ENCODE measurements around the gene MGA. TPM values are rescaled to one million over a fixed set of nuclear protein-coding genes. Genes with fewer than 3 reads are reported as not detected.

MGA gene
- total RNA-seq, 1 donor from 2014 or later, result 74.0 TPM

DNA sequence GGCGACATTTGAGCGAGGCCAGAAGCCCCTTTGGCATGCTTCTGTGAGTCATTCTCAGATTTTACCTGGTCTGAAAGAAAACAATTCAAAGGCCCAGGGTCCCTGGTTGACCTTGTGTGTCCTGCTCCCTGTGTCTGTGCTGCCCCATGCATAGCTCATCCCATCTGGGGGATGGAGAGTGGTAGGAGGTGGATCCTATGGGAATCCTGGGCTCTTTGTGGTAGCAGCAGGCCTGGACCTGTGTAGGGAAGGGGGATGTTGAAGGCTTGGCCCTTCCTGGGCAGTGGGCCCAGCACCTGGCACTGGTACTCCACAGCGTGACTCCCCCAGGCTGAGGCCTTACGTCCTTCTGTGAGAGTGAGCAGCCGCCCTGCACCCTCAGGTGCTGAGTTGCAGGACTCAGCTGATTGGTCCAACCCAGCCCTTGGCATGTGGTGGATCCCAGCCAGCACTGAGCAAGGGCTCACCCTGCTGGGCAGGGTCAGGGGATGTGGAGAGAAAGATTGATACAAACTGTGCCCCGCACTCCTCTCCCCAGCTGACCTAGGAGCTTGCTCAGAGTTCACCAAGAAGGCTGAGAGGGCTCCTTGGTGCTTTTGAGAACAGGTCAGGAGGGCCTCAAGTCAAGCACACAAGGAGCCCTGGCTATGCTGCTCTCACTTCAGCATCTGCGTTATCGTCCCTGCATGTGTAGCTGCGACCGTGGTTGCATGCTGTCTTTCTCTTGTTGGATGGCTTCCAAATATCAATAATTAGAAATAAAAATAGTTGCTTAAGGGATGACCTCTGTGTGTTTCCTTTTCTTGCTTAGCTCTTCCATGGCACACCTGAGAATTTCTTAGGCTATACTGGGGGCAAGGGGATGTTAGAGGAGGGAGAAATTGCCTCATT, 146.3 kb downstream of the MGA start:
- peak; percentile 68 for DNase-seq (ENCODE audit: low read depth)

DNA sequence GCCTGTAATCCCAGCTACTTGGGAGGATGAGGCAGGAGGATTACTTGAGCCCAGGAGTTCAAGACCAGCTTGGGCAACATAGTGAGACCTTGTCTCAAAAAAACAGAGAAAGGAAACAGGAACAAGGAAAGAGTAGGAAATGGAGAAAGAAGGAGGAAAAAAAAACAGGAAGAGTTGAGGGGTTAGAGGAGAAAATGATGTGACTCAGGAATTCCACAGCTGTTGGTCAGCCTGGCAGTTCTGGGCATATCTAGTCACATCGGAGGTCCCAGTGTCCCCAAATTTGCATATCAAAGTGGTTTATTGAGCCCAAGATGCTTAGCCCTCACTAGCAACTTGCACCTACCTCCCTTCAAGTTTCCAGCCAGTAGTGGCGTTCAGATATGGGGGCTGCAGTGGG, 148.9 kb downstream of the MGA start:
- no peak for DNase-seq (ENCODE audit: low read depth)

DNA sequence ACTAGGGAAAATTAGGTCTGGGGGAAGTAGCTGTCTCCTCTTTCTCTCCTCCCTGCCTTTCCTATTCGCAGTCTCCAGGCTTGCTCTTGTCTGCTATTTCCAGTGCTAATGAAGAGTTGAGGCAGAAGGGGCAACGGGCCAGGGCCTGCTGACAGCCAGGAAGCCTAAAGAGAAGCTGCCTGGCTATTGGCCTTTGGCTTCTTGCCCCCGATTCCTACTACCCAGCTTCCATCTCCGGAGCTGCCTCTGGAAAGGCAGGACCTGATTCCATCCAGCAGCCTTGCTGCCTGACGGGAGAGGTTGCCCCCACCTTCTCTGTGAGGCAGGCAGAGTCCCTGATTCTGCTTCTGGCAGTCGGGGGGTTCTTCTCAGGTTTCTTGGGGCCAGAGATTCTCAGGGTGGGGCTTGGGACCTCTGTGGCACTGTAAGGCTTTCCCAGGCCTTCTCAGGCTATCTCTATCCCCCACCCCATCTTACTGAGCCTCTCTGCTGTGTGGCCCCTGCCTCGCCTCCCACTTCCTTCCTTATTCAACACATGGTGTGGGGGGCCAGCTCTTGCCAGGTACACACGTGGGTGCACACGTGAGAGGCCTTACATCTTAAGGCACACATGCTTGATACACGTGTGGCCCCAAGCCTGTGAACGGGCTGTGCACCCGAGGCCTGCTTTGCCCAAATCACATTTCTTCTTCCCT, 149.5 kb downstream of the MGA start:
- no peak for DNase-seq (ENCODE audit: low read depth)

DNA sequence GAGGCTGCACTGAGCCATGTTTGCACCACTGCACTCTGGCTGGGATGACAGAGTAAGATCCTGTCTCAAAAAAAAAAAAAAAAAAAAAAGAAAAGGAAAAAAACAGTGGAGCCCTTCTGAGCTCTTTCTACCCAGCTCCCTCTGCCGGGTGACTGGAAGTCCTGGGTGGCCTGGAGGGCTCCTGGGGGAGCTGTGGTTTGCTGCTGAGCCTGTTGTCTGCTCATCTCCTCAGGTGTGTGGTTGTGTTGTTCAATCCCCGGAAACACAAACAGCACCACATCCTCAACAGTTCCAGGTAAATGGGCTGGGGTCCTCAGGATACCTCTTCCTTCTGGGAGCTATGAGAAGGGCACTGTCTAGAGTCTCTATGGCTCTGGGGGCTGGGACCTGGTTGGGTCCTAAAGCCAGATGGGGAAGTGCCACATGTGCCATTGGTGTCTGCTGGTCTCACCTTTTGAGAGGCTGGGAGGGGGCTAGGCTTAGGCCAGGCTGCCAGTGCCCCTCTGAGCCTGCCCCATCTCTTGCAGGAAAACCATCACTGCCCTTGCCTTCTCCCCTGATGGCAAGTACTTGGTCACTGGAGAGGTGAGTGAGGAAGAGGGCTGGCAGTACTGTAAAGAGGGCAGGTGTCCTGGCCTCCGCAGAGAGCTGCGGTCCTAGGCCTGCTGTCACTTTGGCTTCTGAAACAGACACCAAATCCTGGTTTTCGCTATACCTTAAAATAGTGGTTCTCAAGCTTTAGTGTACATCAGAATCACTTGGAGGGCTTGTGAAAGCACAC, 150.6 kb downstream of the MGA start:
- no peak for DNase-seq (ENCODE audit: low read depth)

DNA sequence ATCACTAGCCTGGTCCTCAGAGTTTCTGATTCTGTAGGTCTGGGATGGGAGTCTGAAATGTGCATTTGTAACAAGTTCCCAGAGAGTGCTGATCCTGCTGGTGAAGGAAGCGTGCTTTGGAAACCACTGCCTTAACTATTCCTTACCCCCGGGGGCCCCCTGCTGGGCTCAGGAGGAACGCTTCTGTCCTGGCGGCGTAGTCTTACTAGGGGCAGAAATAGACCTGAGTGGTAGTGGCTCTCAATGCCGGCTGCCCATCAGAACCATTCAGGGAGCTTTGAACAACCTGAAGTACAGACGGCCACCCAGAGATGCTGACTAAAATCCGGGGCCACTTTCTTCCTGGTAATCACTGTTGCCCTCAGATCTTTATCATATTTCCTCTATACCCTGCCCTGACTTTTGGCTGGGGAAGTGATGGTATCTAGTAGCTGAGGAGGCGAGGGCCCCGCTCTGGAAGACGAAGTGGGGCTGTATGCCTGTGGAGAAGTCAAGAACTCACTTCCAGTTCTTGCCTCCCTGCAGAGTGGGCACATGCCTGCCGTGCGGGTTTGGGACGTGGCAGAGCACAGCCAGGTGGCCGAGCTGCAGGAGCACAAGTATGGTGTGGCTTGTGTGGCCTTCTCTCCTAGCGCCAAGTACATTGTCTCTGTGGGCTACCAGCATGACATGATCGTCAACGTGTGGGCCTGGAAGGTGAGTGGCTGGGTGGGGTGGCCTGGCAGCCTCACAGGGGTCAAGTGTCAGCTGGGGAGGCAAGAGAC, 151.4 kb downstream of the MGA start:
- DNase-seq (ENCODE audit: low read depth), result peak; percentile 67

DNA sequence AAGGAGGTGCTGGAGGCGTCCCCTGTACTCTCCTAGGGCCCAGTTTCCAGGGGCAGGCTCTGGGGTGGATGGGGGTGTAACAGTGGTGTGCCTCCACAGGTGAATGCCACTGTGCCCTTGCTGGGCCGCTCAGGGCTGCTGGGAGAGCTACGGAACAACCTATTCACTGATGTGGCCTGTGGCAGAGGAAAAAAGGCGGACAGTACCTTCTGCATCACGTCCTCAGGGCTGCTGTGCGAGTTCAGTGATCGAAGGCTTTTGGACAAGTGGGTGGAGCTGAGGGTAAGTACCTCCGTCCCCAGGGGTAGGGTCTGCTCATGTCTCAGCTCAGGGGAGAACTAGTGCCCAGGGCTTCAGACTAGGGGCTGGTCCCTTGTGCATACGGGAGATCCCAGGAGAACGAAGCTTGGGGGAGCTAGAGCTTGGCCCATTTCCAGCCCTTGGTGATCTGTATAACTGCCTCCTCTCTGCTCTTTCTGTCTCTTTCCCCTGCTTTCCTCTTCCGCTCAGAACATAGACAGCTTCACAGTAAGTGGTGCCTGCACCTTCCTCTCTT, 152.7 kb downstream of the MGA start:
- DNase-seq (ENCODE audit: low read depth), result no peak

DNA sequence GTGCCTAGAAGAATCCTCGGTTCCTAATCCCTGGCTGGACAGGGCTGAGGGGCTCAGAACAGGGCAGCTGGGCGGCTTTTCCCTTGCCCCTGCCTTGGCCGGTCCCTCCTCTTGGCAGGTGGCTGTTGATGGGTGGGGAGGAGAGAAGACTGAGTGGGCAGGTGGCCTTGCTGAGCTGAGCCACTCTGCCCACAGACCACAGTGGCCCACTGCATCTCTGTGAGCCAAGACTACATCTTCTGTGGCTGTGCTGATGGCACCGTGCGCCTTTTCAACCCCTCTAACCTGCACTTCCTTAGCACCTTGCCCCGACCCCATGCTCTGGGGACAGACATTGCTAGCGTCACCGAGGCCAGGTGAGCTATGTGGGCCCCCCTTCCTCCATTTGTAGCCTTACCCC, 153.2 kb downstream of the MGA start:
- DNase-seq (ENCODE audit: low read depth), result no peak

DNA sequence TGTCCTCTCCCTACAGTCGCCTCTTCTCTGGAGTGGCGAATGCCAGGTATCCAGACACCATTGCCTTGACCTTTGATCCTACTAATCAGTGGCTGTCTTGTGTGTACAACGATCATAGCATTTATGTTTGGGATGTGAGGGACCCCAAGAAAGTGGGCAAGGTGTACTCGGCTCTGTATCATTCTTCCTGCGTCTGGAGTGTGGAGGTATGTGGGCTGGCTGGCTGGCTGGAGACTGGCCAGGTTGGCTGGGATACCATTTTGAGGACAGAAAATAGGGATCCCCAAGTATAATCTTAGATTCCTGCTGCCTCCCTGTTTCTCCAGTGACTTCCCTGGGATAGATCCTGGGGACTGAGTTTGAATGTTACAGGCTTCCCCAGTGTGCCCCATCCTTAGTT, 154.3 kb downstream of the MGA start:
- no peak for DNase-seq (ENCODE audit: low read depth)

DNA sequence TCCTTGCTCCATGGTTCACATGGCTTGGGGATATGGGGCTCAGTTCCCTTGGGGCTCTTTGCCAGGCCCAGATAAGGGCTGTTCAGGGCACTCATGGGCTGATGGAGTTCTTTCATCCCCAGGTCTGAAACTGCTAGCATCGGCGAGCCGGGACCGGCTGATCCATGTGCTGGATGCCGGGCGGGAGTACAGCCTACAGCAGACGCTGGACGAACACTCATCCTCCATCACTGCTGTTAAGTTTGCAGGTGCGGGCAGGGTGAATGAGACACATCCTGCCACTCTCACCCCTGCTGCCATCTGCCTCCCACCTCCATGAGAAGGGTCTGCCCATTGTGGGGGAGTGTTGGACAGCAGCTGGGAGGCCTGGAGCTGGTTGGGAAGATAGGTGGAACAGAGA, 156.6 kb downstream of the MGA start:
- no peak for DNase-seq (ENCODE audit: low read depth)

DNA sequence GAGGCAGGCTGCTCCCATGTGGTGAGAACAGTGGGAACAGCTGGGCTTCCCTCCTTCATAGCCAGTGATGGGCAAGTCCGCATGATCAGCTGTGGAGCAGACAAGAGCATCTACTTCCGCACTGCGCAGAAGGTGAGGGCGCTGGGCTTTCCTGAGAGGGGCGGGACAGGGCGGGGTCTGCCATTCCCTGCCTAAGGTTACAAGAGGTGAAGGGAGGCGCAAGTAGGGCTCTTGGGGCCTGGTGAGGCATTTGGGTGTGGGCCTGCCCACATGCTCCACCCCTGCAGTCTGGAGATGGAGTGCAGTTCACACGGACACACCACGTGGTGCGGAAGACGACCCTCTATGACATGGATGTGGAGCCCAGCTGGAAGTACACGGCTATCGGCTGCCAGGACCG, 157.1 kb downstream of the MGA start:
- no peak for DNase-seq (ENCODE audit: low read depth)

DNA sequence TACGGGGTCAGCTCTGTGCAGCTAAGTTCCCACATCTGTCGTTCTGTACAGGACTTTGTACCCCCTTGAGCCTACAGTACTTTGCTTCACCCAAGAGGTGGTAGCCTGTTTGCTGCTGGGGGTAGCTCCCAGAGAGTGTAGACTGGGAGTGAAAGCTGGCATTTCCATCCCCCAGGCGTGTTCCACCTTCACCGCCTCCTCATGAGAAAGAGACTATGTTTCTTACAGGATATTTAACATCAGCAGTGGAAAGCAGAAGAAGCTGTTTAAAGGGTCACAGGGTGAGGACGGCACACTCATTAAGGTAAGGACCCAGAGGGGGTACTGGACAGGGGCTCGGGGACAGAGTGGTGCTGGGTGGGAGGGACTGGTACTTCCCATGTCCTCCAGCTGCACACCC, 157.6 kb downstream of the MGA start:
- DNase-seq (ENCODE audit: low read depth), result no peak

DNA sequence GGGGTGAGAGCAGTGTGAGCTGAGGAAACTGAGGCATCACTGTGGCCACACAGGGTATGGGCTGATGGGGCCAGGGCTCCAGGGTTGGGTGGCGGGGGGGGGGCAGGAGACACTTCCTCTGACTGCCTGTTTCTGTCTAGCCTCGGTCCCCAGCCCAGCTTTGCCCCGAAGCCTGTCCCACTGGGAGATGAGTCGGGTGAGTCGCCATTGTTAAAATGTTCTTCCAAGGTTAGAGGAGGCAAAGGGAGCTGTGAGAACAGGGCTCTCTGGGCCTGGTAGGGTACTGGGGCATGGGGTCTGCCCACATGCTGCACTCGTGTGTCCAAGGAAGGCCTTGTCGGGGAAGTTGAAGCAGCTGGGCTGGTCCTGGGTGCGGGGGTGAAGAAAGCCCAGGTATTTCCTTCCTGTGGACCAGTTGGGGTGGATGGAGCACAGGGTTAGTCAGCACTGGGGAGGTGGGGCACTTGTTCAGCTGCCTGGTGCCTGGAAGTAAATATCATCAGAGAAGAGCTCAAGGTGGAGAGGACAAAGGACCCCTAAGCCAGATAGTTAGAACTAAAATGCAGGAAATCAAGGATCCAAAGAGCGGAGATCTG, 159.3 kb downstream of the MGA start:
- no peak for DNase-seq (ENCODE audit: low read depth)

DNA sequence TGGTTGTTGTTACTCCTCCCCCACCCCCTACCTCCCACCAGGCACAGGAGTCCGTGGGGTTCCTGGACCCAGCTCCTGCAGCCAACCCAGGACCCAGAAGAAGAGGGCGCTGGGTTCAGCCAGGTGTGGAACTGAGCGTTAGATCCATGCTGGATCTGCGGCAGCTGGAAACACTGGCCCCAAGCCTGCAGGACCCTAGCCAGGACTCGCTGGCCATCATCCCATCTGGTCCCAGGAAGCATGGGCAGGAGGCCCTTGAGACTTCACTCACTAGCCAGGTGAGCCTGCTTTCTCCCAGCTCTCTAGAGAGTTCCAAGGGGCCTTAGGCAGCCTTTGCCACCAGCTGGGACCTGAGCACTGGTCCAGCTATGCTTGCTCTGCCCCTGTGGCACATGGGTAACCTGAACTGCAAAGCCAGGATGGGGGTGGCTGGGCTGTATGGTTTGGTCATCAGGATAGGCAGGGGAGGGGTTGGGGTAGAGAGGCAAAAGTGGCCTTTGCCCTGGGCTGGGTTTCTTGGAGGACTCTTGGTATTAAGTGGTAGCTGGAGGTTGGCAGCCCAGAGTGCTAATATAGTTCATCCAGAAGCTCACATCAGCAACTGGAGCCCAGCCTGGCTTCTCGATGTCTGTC, 160.7 kb downstream of the MGA start:
- DNase-seq (ENCODE audit: low read depth), result no peak

DNA sequence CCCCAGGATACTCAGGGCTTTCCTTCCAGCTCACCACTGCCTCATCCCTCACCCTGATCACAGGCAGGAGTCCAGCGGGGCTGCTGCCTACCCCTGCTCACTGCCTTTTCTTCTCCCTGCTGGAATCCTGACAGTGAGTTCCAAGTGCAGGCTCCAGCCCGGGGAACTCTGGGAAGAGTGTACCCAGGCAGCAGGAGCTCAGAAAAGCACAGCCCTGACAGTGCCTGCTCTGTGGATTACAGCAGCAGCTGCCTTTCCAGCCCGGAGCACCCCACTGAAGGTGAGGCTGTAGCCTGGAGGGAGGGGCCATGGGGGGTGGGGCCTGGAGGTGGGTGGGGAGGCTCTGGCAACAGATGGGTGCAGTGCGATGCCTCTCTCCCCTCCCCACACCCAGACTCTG, 161.6 kb downstream of the MGA start:
- no peak for DNase-seq (ENCODE audit: low read depth)

DNA sequence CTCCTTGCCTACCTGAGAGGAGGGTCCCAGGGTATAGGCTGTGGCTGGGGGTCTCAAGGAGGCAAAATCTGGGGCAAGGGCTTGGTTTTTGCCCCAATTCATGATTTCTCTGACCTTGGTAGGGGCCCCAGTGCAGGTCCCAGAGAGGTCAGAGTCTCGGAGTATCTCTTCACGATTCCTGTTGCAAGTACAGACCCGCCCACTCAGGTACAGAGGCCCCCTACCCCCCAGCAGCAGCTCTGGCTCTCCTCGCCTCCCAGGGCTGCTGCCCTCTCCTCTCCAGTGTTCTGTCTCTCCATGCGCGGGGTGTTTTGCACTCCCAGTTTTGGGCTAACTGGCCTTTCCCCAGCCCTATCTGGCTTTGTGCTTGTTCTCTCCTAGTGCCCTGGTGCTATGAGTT, 162.3 kb downstream of the MGA start:
- DNase-seq (ENCODE audit: low read depth), result no peak

Other genes with a start within 250 kb of the MGA start
- gene RTF1, start 243.3 kb upstream of the MGA start, total RNA-seq, result 16.1 and 33.2 TPM in 2 replicates
- 4.5 and 9.7 TPM in 2 replicates for gene ITPKA, start 166.5 kb upstream of the MGA start, total RNA-seq
- 0.25 and 1.0 TPM in 2 replicates for gene LTK, start 146.6 kb upstream of the MGA start, total RNA-seq
- gene RPAP1, start 116.1 kb upstream of the MGA start, total RNA-seq, result 8.7 and 32.0 TPM in 2 replicates
- 6.1 and 11.3 TPM in 2 replicates for gene TYRO3, start 101.2 kb upstream of the MGA start, total RNA-seq
- 8.9 and 18.9 TPM in 2 replicates for gene MAPKBP1, start 114.1 kb downstream of the MGA start, total RNA-seq
- gene JMJD7, start 167.7 kb downstream of the MGA start, total RNA-seq, result 4.4 and 6.6 TPM in 2 replicates
- gene PLA2G4B, start 178.4 kb downstream of the MGA start, total RNA-seq, result 0.52 and 0.80 TPM in 2 replicates
- gene SPTBN5, start 233.6 kb downstream of the MGA start, total RNA-seq, result 0.35 and 2.5 TPM in 2 replicates

Data from renal cortical epithelial cell (primary cell).